NT2/D1 (cell line): ENCODE results near the gene CD46.

Experiments used
- SUZ12 ChIP-seq: IDR thresholded peaks from 2 replicates; pipeline ENCODE4 v1.6.1; 2011; ENCODE audit not compliant: insufficient read length, insufficient read depth; ENCODE audit errors: extremely low read depth
- YY1 ChIP-seq: IDR thresholded peaks from 2 replicates; pipeline ENCODE4 v1.6.1; 2011; ENCODE audit not compliant: insufficient read length, insufficient read depth
- ZNF274 ChIP-seq: IDR thresholded peaks from 2 replicates; pipeline ENCODE4 v1.6.1; 2011; ENCODE audit warnings: mild to moderate bottlenecking, low read depth, low read length

- TF ChIP-seq YY1 (no peak), ZNF274 (no peak), SUZ12 (no peak)
These were observed 4.2 kb downstream of the CD46 start for GRCh38 chr1:207755846-207756693.
